GM21723 (cell line): ENCODE data around the gene KIF15.
A peak's percentile ranks its signal among the peaks of the same experiment; 100 is the strongest.
"Not testable (repeated sequence)": the region's sequence is repeated elsewhere in the genome, so short reads cannot be mapped to it uniquely, and the experiment has no call there.

Experiments used
- ATAC-seq: cut with Tn5 transposase; IDR thresholded peaks from one replicate; pipeline ENCODE4 v1.9.1; 2021; ENCODE audit warnings: mild to moderate bottlenecking, moderate library complexity; ENCODE audit not compliant: unreplicated experiment

The KIF15 gene

DNA sequence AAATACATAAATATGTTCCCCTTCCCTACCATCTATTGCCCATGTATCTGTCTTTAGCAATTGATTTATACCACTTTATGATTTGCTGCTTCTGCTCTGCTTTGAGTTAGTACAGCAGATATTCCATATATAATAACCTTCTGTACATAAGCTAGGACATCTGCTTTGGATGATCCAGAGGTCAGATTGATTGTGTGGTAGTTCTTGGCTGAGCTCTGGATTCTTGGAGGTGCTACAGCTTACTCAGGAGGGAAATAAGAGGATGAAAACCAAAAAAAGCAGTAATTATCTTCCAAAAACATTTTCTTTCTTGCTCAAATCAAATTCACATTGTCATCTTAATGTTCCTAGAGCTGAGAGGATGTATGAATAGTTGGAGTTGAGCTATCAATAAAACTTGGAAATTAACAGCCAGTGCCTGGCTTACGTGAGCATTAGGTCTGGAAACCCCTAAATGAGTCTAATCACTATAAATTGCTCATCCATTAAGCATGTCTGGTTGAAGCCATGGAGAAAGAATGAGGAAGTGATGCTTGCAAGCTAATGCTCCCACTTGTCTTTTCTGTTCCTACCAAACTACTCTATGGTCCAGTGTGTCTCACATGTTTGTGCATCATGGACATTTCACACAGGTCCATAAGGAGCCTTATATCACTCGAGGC lies 63.8 kb downstream of the KIF15 start:
- no peak for ATAC-seq

DNA sequence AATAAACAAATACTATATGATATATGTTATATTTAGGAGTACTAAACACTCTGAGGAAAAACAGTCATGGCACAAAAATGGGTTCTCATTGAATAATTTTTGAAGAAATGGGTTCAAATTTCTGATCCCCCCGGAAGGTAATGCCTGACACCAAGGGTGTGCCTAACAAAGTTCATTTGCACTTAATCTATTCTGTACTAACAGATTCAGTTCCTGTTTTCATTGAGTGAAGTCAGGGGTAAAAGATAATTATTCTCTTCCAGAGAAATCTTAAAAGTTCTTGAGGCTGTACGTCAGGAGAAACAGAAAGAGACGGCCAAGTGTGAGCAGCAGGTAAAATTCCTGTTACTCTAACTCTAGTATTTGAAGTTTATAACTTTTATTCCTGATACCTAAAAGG lies 65.6 kb downstream of the KIF15 start:
- ATAC-seq, result no peak

DNA sequence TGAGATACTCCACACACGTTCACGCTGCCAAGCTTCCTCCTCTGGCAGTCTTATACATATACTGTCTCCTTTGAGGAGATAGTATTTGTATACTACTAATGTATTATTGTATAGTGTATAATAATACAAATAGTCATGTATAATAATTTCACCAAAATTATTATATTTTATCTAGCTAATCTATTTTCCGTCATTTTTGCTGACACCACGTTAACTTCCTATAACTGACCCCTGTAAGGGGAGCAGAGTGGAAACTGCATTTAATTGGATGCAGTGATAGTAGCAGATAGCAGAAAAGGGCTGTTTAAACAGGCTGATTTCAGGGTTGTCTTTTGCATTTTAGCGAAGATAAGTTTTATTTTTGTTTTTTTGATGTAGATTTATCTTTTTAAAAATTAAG lies 69.6 kb downstream of the KIF15 start:
- no peak for ATAC-seq

DNA sequence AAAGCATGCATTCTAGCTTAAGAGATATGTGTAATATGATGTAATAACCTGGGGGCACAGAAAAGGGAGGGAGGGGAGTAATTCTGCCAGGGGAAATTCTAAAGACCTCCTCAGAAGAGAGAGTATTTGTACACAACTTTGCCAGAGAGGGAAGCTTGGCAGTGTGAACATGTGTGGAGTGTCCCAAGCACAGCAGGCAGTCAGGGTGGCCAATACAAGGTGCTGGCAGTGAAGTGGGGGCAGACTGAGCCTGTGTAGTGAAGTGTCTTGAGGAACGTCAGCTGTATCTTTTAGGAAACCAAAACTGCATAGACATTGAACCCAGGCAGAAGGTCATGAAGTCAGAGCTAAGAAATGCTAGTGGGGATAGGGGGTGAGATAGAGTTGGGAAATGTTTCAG lies 70.4 kb downstream of the KIF15 start:
- no peak for ATAC-seq

DNA sequence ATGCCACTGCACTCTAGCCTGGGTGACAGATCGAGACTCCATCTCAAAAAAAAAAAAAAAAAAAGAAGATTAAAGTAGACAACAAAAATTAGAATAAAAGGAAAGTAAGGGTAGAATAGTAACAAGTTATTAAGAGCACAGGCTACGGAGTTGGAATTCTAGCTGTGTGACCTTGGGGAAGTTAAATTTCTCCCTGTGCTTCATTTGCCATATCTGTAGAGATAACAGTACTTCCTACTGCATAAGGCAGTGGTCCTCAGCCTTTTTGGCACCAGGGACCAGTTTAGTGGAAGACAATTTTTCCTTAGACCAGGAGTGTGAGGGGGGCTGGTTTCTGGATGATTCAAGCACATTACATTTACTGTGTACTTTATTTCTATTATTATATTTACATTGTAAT lies 71.4 kb downstream of the KIF15 start:
- no peak for ATAC-seq

DNA sequence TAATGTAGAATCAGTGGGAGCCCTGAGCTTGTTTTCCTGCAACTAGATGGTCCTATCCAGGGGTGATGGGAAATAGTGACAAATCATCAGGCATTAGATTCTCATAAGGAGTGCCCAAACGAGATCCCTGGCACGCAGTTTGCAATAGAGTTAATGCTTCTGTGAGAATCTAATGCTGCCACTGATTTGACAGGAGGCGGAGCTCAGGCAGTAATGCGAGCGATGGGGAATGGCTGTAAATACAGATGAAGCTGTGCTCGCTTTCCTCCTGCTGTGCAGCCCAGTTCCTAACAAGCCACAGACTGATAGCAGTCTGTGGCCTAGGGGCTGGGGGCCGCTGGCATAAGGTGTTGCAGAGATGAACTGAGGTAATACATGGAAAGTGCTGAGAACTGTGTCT lies 71.8 kb downstream of the KIF15 start:
- ATAC-seq, result no peak

DNA sequence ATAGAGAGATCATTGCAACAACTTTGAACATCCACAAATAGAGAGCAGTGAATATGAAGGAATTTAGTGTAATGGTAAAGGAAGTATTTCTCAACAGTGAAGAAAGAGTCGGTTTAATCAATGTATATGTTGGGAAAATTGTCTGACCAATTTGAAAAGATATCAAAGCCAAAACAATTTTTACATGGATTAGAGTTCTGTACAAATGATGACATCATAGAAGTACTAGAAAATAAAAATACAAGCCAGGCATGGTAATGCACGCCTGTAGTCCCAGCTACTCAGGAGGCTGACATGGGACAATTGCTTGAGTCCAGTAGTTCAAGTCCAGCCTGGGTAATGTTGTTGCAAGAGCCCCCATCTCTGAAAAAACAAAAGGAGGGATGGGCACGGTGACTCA lies 74.1 kb downstream of the KIF15 start:
- no peak for ATAC-seq

DNA sequence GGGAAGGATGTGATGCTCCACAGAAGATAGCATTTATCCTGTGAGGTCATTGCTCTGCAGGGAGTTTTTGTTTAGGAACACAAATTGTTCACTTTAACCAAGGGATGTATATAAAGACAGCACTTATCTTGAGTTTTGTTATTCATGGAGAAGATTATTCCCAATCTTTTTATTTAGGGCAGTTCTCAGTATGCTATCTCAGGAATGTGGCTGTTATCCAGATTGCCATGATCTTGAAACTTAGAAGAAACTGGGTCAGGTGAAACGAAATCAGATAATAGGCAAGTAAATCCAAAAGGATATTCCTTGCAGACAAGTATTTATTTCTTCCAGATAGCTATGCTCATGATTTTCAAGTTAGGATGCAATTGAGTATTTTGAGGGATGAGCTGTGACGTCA lies 80.8 kb downstream of the KIF15 start:
- no peak for ATAC-seq

DNA sequence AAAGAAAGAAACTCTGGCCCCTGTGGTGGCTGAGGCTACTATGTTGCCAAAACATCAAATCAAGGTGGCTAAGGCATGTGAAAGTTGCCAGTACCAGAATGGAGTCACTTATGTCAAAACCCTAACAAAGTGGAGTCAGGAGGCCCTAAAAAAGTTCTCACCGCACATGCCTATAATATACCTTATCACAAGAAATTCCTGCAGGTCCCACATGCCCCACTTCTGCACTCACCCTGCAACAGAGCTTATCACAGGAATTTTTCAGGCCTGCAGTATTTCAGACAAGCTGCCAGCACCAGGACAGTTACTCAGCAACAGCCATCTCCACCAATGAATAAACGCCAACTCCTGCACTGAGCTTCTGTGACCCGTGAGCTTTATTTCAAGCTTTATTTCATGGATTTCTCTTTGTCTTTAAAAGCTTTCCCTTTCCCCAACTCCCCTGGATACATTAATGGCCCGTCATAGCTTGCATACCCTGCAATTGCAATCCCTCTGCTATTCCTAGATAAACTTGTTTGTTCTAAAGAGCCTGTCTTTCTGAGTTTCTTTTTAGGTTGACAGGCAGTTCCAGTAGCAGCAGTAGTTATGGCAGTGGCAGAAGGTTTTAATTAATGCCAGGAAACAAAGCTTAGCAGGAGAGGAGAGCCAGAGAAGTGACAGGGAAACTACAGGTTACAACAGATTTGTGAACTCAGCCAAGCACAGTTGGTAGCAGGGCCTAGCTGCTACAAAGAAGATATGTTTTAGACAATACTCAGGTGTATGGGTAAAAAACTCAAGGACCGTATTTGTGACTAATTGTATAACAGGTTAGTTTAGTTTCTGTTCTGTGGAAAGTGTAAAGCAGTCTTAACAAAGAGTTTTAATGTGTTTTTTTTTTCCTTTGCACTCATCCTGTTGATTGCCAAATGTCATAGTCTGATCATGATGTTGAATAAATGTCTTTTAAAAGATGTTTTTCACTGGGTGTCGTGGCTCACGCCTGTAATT lies 84.2 kb downstream of the KIF15 start:
- no peak for ATAC-seq

DNA sequence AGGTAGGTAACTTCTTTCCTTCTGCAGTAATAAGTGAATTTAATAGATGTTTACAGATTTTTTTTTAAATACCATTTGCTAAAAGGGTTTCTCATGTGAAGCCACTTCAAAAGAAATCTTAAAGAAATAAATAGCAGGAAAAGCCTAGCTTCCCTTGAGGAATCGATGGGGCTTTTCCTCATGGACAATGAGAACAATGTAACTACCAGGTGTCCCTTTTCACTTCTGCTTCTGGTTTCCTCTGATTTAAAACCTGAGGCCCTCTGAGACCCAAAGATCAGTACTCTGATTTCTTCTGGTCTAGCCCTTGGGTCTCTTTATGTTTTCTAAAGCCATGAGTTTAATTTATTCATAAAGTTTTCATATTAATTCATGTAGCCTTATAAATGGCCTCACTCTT lies 87.0 kb downstream of the KIF15 start:
- ATAC-seq, result no peak

DNA sequence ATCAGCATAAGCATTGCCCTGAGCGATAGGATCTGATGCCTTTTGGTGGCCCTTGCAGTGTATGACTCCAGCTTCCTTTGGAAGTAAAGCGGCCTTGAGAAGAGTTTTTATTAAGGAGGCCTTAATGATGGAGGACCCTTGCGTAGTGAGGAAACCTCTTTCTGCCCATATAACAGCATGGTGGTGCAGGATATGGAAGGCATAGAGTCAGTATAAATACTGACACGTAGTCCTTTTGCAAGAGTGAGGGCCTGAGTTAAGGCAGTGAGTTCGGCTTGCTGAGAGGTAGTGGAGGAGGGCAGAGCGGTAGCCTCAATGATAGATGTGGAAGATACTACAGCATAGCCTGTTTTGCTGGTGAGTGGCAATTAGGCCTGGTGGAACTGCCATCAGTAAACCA lies 95.1 kb downstream of the KIF15 start:
- ATAC-seq, result not testable (repeated sequence)

DNA sequence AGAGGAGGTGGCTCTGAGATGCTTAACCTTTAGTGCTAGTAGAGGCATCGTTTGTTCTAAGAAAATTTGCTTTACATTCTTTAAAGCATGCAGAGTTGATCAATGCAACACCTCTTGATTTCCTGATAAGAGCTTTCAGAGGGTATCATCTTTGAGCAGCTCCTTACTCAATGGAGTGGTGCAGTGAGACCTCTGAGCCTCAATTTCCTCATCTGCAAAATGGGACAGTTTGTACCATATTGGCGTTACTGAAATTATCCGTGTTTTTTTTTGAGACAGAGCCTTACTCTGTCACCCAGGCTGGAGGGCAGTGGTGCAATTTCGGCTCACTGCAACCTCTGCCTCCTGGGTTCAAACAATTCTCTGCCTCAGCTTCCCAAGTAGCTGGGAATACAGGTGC lies 98.5 kb downstream of the KIF15 start:
- ATAC-seq, result no peak

DNA sequence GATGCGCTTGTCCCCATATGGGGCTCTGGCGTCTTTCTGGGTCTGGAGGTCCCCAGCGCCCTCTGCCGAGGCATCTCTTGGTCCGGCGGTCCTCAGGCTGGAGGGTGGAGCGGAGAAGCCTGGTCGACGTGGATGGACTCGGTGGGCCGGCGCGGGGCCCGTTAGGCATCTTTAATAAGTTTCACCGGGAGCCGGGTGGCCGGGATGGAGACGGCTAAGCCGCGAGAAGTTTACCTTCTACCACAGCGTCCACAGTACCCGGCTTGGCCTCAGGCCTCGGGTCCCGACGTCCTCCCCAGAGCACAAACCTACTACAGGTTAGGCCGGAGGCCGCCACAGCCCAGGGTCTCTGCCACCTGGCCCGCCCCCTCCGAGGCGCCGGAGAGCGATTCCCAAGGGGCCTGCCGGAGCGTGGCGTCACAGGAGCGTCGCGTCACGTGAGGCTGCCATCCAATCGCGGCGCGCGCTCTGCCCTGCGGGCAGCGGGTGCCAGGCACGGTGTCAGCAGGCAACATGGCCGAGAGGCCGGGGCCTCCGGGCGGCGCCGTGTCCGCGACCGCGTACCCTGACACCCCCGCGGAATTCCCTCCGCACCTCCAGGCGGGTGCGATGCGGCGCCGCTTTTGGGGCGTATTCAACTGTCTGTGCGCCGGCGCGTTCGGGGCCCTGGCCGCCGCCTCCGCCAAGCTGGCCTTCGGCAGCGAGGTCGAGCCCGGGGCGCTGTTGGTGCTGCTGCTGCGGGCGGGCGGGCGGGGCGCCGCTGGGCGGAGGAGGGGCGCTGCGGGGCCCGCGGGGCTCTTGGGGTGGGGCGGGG lies 100.0 kb downstream of the KIF15 start, which contains the start of gene TMEM42:
TSS of gene TMEM42 (plus strand) at position 501 of the 814 bp plus-strand sequence. CDS start at position 514, 13 bp downstream.
- peak; percentile 96 for ATAC-seq

DNA sequence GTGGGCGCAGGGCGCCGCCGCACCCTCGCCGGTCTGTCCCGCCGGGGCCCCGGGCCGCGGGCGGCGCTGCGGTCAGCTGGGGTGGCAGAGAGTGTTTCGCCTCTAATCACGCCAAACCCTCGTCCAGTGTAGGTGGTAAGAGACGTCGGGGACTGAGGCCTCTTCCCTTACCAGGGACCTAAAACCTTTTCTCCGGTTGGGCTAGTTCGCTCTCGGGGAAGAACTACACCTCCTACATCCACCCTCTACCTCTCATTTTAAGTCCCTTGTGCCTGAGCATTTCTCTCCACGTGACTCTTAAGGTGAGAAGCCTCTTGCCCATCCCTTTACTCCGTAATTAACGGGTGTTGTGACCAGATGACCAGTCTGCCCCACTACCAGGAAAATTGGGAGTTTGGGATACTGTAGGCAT lies 100.6 kb downstream of the KIF15 start:
- ATAC-seq, result peak; percentile 31

DNA sequence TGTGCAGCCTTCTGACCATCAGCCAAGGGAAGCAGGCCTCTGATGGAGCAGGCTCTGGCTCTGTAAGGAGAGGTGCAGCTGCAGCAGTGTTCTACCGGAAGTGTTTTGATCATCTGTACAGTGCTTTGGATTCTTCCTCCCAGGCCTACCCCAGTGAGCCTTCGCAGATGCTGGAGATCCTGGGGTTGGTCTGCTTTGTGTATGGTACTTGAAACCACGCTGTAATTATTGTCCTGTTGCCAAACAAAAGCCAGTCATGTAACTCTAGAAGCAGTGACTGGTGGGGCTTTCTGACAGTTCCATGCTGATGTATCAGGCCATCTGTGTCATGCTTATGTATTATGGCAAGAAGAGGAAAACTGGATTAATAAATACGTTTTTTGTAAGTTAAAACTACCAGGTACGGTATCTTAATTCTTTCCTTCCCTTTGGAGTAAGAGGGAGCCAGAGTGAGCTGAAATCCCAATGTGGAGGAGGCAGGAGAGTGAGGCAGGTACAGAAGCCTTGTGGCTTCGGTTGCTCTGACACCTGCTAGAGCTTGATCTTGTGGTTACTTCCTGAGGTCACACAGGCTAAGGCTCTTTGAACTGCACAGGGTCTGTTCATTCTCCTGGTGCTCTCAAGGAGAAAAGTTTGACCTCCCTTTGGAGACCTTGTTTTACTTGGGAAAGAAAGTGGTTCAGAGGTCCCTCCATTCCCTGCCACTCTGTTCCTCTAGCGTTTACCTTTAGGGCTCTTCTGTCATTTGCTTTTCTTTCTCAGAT lies 103.9 kb downstream of the KIF15 start:
- ATAC-seq, result no peak

DNA sequence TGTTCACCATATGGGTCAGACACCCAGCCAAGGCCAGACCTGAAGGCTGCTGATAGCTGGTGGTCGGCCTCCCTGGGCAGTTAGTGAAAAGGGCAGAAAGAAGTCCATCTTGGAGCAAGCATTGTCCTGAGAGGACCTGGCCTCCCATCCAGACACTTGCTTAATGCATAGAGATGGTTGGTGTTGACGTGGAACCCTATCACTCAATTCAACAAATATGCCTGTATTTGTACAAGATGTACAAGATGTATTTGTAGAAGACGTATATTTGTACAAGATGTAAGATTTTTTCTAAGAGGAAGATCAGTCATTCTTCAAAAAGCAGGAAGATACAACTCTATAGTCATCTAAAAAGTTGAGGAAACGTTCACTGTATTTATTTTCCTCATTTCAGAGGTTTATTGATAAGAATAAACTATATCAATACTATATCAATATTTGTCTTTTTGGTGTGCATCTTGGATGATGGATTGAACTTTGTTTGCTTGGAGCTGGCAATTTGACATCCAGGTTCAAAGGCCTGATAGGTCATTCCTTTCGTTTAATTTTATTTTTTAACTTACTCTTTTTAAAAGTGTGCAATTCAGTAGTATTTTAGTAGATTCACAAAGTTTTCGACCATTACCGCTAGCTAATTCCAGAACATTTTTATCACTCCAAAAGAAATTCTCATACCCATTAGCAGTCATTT lies 106.0 kb downstream of the KIF15 start:
- ATAC-seq, result no peak

DNA sequence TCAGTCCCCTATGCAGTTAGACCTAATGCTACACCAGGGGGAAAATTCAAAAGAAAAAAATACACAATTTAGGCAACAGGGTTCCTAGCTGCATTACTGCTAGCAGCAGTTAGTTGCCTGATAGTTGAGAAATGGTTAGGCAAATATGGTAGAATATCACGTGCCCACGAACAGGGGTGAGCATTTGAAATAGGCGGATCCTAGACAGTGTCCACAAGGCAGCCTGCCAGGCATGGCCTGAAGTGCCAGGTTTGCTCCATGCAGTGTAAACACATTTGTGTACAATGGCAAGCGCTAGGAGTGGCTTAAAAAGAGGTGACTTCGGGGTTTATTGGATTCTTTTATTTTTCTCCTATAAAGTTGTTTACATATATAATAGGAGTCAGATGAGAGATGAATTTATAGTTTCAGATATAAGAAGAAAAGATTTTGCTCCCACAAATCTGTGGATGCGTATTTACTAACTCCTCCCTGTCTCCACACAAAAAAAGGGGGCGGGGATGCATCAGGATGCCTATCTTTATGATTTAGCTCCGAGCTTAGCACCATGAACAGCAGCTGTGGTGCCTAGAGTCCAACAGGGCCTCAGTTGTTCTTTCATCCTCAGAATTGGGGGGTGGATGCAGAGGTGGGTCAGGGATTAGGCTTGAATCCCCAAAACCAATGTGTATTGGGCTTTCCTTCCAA lies 108.9 kb downstream of the KIF15 start:
- no peak for ATAC-seq

DNA sequence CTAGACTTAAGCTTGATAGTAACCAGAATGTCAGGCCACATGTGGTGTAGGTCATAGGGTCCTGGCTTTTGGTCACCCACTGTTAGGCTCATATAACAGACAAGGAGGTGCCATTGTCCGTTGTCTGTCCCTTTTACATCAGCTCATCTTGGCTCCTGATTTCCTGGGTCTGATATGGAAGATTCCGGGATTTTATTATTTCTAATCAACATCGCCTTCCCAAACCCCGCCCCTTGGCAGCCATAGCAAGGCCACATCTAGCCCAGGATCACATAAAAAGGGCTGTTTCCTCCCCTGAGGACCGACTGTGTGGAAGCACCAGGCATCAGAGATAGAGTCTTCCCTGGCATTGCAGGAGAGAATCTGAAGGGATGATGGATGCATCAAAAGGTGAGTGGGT lies 112.7 kb downstream of the KIF15 start, which contains the start of gene TGM4:
TSS of gene TGM4 (plus strand) at position 301 of the 400 bp plus-strand sequence. CDS start at position 372, 71 bp downstream.
- ATAC-seq, result no peak

DNA sequence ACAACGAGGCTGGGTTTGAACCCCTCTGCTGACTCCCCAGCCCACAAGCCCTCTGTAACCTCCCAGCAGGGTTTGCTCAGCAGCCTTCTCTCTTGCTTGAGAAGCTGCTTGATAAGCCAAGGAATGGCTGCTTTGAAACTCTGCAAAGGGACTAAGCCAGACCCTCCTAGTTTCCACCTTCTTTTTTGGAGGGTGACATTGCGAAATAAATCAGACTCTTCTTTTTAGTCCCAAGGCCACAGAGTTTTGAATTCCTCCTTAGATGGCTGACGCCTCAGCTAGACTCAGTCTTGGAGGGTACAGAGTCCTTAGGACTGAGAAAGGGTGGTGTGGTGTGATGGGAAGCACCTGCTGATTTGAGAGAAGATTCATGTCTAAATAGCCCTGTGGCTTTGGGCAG lies 114.0 kb downstream of the KIF15 start:
- no peak for ATAC-seq
